ENCODE results near the gene CALB2.

The CALB2 gene

GRCh38 chr16:71359431-71359830, 908 bp downstream of the CALB2 start:
- no peak for DNase-seq (ENCODE audit: low read depth)

DNA sequence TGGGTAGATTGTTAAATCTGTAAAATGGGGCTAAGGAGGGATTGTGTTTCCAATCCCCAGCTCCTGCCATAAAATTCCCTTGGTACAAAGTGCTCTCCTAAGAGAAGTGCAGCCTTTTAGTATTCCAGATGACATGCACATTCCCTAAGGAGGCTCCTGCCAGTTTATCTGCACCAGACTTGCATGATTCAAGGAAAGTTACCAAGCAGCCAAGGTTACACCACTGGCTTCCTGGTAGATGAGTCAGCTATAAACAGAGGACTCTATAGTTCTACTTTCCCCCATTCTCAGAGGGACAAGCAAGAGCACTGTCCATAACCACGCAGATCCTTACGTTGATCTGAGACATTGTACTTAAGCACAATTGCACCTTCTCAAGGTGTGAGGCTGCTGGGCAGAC, 1.9 kb downstream of the CALB2 start:
- DNase-seq (ENCODE audit: low read depth): no peak
- no peak overlapping the region for H3K4me3 ChIP-seq (ENCODE audit: low read depth, low read length)
- TF ChIP-seq, protein P1, sequence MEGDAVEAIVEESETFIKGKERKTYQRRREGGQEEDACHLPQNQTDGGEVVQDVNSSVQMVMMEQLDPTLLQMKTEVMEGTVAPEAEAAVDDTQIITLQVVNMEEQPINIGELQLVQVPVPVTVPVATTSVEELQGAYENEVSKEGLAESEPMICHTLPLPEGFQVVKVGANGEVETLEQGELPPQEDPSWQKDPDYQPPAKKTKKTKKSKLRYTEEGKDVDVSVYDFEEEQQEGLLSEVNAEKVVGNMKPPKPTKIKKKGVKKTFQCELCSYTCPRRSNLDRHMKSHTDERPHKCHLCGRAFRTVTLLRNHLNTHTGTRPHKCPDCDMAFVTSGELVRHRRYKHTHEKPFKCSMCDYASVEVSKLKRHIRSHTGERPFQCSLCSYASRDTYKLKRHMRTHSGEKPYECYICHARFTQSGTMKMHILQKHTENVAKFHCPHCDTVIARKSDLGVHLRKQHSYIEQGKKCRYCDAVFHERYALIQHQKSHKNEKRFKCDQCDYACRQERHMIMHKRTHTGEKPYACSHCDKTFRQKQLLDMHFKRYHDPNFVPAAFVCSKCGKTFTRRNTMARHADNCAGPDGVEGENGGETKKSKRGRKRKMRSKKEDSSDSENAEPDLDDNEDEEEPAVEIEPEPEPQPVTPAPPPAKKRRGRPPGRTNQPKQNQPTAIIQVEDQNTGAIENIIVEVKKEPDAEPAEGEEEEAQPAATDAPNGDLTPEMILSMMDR (IDR thresholded peaks at IDR 0.05; ENCODE audit: insufficient read depth, low read depth, low read length, missing control alignments): no peak

More at GRCh38 chr16:71359431-71359830, 908 bp downstream of the CALB2 start:
- H3K4me3 ChIP-seq (ENCODE audit: low read depth, low read length): no peak overlapping the region
- TF ChIP-seq, protein P1 (IDR thresholded peaks at IDR 0.05; ENCODE audit: insufficient read depth, low read depth, low read length, missing control alignments): no peak

DNA sequence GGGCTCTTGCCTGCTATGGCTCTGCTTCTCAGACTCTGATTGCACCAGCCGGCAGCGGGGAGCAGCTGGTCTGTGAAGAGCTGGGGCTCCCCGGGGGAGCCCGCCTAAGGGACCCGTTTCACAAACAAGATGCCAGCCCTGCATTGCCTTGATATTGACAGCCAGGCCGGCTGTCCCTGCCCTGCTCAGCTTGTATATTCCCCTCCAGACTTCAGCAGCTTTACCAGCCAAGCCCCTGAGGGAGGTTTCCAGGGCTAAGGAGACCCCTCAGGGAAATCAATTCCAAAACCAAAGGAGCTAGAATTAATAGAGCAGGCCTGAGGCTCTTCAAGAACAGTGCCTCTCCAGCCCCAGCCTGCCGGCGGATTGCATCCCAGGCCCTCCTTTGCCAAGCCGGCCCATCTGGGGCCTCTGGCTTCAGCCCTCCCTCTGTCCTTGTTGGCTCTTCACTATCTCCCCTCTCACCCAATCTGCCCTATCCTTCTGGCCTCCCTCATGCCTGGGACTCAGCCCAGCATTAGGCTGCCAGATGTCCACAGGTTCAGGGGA, 5.7 kb downstream of the CALB2 start:
- TF ChIP-seq, protein P1 (IDR thresholded peaks at IDR 0.05; ENCODE audit: insufficient read depth, low read depth, low read length, missing control alignments): no peak
- DNase-seq (ENCODE audit: low read depth): no peak
- H3K4me3 ChIP-seq (ENCODE audit: low read depth, low read length): no peak overlapping the region

- no peak for DNase-seq (ENCODE audit: low read depth)
- no peak overlapping the region for H3K4me3 ChIP-seq (ENCODE audit: low read depth, low read length)
- TF ChIP-seq, protein P1 (IDR thresholded peaks at IDR 0.05; ENCODE audit: insufficient read depth, low read depth, low read length, missing control alignments): no peak
Observed at GRCh38 chr16:71365021-71365420, 6.5 kb downstream of the CALB2 start.

GRCh38 chr16:71367241-71367976, 8.9 kb downstream of the CALB2 start:
- H3K4me3 ChIP-seq (ENCODE audit: low read depth, low read length): no peak overlapping the region
- TF ChIP-seq, protein P1 (IDR thresholded peaks at IDR 0.05; ENCODE audit: insufficient read depth, low read depth, low read length, missing control alignments): peak; percentile 74
- DNase-seq (ENCODE audit: low read depth): peak; percentile 45

DNA sequence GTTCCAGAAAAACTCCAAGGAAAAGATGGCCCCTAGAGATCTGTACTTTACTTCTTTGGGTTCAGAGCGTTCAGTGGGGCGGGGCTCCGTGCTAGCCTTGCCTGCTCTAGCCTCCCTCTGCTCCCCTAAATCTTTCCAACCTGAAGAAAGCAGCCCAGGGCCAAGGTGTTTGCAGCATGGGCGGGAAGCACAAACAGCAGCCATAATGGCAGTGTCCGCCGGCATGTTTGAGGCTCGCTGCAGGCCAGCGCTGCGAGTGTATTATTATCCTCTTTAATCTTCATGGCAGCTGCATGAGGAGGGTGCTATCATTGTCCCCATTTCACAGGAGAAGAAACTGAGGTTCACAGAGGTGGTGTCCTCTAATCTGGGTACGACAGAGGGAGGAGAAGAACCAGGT, 10.4 kb downstream of the CALB2 start:
- DNase-seq (ENCODE audit: low read depth): no peak
- TF ChIP-seq, protein P1 (IDR thresholded peaks at IDR 0.05; ENCODE audit: insufficient read depth, low read depth, low read length, missing control alignments): no peak
- H3K4me3 ChIP-seq (ENCODE audit: low read depth, low read length): no peak overlapping the region

Measured in GM12865 (cell line).